T-helper 9 cell (primary cell): ENCODE measurements around the gene SHISA5.

Experiments
- DNase-seq: peaks from one replicate; pipeline ENCODE4 v3.0.0-alpha.2; 2020

The SHISA5 gene

DNA sequence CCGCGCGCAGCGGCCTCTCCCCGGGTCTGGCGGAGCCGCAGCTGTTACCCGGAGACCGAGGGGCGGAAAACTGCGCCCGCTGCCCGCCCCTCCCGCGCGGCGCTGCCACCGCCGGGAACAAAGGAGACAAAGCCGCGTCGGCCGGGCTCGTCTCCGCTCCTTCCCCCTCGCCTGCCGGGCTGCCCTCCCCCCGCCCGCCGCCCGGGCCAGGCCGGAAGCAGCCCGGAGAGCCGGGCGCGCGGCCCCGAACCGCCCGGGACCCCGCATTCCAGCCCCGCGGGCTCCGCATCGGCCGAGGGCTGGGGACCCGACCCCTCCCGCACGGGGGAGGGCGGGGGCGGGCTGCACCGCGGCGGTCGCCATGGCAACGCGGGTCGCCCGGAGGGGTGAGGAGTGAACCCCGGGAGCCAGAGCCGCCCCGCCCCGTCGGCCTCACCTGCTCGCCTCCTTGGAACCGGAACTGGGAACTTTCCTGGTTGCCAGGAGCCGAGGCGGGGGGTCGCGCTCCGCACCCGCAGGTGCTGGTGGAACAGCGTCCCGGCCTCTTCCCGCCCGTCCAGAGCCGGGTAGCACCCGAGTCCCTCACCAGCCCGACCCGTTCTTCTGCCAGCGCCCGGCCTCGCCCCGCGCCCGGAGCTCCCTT, 74.5 kb downstream of the SHISA5 start:
- peak; percentile 62 for DNase-seq

DNA sequence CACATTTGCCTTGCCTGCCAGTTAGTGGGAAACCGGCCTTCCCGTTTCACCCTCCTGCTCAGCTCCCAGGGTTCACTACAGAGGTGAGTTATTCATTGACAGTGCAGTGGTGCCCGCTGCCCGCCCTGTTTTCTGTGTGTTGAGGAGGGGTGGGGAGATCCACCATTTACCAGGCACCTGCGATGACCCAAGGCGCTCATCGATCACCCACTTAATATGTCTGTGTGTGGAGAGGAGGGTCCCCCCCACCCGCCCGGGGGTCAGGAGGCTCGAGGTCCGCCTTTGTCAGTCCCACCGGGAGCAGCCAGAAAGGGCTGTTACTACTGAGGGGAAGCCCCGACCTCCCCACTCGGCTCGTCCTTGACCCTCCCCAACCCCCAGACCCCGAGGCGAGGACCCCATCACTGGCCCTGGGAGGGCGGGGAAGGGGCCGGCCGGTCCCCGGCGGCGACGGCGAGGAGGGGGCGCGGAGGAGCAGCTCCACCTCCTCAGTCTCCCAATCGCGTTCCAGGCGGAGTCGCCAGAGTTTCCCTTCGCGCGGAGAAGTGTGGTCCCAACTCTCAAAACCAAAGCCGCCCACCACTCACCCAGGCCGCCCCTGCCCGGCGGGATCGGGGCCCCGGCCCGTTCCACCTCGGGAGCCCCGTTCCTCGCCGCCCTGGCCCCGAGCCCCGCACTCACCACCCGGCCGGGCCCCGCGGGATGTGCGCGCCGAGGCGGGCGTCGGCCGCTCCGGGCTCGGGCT, 75.2 kb downstream of the SHISA5 start:
- no peak for DNase-seq

DNA sequence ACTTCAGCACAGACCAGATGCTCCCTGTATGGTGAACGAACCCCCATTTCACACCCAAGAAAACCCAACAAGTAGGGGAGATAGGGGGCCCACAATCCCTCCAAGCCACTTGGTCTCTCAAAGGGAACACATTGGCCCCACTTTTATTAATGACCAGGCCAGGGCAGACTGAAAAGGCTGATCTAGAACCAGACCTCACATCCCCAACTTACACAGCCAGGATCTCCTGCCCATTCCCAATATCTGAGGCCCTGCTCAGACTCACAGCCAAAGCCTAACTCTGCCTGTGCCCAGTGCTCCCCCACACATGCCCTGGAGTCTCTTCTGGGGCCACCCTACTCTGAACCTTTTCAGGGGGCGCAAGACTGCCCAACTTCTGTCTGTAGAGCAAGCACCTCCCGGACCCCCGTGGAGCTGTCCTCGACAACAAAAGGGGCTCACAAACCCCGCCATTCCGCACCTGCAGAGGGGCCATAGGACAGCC, 75.8 kb downstream of the SHISA5 start:
- no peak for DNase-seq

DNA sequence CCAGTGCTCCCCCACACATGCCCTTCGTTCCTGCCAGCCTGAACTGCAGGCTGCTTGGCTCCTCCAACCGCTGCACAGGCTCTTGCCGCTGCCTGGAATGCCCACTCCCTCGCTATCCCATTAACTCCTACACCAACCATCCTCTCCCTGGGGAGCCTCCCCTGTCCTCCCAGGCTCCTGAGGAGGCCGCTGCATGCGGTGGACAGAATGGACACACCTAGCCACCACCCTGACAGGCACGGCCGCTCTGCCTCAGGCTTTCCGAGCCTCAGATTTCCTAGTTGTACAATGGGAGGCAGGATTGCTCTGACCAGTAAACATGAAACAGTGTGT, 76.4 kb downstream of the SHISA5 start:
- DNase-seq, result no peak

DNA sequence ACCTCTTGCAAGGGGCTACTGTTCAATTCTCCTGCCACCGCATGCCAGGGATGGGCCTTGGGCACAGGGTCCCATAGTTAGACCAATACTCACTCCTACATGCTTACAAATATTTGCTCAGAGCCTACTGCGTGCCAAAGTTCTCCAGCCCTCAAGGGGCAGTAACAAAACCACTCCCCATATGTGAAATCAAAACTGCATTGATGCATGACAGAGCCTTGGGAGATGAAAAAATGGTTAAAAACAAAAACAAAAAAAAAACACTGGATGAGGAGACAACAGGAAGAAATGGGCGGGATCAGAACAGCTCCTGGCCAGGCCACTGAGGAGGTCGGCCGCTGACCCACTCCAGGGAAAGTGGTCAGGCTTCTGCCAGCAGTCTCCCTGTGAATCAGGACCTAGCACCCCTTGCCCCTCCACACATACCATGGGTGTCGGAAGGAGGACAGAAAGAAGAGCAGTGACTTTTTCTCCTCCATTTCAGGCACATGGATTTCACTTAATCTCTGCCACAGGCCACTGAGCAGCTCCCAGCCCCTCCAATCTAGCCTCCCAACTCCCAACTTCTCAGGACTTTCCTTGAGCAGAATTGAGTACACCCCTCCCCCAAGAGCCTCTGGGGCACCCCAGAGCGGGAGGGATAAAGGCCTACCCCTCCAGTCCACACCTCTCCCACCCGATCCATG, 76.9 kb downstream of the SHISA5 start:
- DNase-seq, result no peak

DNA sequence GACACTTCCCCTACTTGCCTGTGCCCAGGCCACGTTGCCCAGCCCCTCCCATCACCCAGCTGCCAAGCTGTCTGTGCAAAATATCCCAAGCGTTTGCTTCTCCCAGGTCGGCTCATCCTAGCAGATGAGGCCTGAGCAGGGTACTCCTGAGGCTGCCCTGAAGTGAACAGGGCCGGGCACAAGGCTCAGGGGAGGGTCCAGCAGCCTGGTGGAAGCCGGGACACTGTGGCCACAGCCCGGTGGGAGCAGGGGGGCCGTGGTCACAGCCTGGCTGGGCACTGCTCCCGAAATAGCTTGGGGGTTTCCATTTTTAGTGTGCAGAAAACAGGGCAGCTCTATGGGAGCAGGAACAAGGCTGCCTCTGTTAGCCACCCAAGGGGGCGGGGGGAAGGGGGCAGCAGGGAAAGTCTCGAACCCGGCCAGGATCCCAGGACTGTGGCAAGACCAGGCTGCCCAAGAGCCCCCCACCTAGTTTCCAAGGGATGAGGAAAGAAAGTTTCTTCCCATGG, 77.5 kb downstream of the SHISA5 start:
- no peak for DNase-seq

DNA sequence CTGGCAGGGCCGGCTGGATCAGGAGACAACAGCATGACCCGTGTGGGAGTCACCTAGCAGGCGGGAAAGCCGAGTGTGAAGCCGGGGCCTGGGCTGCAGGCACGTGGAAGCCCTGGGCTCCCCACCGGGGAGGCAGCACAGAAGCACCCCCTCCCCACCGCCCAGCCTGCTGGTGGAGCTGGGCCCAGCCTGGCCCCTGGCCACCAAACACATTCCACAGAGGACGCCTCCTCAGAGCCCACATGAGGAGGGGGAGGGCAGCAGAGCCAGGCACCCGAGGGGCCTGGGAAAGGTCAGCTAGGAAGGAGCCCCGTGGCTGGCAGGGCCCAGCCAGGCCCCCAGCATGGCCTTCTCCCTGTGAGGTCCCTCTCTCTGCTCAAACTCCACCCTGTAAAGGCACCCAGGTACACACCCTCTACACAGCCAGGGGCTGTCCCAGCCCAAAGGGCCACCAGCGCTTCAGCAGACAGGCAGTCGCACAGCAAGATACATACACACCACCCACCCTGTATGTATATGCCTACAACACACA, 78.6 kb downstream of the SHISA5 start:
- no peak for DNase-seq

DNA sequence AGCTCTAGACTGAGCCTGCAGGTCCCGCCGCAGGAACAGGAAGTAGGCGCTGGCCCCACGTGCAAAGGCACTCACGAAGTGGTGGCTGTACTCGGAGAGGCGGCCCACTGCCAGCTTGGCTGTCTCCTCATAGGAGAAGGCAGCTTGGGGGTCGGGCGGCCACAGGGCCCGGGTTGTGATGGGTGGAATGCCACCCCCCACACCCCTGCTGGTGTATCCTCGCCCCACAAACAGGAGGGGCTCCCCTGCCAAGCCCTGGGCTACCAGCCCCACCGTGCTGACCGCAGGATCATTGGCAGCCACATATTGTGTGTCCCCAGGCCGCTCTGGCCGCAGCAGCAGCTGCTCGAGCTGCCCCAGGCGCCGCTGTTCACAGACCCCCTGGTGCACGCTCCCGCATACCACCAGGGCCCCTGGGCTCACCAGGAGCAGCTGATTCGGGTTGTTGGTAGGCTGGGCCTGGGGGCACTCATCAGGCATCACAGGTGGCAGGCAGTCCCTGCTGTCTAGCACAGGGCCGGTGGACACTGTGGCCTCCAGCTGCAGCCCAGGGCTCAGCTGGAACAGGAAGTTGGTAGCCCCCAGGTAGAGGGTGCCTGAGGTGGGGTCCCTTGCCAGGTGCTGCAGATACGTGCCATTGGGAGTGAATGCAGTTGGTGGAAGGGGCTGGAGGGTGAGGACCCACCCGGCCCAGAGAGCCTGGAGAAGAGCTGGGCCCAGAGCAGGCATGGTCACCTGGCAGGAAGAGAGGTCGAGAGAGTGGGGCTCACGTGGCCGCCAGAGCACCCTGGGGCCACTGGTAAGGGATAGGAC, 79.9 kb downstream of the SHISA5 start:
- DNase-seq, result no peak

DNA sequence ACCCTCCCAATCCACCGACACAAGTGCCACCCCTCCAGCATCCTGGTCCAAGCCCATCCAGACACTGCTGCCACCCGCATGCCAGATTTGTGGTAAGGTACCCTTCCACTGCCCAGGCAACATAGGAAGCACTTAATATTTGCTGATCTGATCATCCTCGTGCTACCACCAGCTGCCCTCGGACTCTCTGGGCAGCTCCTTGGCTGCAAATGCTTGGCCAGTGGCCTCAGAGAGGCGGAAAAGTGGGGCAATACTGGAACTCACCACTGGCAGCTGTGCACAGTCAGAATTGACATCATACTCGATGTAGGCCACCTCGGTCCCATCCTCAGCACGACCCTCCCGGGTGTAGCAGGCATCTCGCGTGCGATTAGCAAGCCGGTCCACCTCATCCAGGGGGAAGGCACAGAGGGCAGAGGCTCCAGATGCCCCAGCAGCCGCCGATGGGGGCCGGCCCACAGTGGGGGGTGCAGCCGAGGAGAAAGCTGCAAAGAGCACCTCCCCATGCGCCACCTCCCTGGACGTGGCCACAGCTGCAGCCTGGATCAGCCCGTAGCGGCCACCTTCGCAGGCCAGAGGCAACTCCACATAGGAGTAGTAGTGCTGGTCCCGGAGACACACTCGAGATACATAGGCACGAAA, 80.6 kb downstream of the SHISA5 start:
- DNase-seq, result no peak

DNA sequence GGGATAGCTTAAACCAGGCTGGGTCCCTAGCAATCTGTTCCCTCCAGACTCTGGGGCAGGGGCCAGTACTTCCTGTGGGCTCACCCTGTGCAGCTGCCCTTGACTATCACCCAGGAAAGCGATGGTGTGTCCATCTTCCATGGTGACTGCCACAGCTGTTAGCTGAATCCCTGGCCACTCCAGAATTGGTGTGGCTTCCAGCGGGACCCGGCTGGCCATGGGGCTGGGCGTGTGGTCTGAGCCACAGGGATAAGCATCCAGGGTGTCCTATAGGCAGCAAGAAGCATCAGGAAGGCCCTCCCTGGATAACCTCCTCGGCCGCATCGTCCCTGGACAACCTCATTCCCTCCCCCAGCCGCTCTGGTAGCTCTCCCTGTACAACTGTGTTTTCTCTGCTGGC, 81.3 kb downstream of the SHISA5 start:
- DNase-seq, result no peak

DNA sequence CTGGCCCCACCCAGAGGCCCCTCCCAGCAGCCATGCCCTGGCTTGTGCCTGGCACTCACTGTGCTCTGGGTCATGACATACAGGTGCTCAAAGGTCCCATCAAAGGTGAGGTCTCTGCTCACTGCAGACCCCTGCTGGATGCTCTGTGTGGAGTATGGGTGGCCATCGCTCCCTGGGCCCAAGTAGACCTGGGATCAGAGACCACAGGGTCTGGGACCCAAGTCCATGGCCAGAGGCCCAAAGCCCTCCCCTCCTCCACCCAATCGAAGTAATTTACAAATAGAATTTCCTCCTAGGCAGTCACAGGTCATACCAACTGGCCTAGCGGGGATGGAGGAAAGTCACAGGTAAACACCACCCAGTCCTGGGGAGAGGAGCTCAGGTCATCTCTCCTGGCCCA, 81.7 kb downstream of the SHISA5 start:
- no peak for DNase-seq

DNA sequence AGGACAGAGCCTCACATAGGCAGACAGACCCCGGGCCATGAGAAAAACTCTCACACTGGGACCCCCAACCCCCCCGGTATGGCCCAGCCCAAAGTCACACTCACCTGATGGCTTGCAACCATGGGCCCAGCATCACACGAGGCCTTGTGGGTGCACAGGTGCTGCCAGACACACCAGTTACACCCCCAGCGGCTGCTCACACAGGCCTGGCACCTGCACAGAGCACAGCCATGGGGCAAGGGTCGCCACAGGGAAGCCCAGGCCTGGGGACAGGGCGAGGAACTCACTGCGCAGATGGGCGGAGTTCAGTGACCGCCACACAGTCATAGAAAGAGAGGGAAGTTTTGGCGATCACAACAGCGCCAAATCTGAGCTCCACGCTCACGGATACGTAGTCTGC, 83.4 kb downstream of the SHISA5 start:
- DNase-seq, result no peak

DNA sequence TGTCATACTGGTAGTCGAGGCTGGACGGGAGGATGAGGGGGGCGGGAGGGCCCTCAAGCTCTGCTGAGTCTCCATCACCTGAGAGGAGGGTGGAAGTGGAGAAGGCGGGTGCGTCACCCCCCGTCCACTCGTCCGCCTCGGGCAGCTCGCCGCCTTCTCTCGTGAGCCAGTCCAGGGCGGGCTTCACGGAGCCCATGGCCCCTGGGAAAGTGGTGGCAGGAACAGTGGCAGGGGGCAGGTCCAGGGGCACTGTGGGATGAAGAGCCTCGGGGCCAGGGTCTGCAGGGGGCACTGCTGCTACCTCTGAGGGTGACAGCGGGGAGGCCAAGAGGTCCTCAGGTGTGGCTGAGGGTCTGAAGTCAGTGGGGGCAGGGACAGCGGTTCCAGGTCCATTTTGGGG, 84.4 kb downstream of the SHISA5 start:
- DNase-seq, result no peak

DNA sequence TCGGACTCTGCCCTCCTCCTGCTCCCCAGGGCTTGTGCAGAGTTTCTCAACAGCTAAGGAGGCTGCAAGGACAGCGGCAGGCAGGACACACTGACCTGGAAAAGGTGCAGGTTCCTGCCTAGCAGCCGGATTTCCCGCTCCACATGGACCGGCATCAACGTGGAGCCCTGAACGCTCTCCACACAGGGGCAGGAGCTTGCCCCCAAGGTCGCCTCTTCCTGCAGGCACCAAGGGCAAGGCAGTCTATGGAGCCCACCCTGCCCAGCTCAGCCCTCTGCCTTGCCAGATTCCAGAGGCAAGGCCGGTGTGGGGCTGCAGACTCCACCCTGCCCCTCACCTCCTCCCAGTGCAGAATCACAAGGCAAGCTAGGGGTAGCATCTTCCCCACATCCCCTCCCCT, 84.8 kb downstream of the SHISA5 start:
- no peak for DNase-seq

DNA sequence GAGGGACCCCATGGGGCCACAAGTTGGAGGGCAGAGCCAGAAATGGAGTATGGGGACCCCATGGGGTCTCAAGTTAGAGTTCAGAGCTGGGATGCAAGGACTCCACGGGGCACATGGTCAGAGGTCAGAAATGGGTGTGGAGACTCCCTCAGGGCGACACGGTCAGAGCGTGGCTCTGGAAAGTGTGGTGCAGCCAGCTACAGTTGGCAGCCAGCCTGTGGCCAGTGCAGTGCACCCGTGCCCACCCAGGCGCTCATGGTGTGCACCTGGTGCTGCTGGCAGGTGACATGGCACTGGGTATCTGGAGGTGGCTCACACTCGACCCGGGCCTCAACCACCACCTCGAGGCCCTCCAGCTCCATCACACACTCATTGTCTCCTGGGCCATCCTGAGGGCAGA, 85.3 kb downstream of the SHISA5 start:
- no peak for DNase-seq

DNA sequence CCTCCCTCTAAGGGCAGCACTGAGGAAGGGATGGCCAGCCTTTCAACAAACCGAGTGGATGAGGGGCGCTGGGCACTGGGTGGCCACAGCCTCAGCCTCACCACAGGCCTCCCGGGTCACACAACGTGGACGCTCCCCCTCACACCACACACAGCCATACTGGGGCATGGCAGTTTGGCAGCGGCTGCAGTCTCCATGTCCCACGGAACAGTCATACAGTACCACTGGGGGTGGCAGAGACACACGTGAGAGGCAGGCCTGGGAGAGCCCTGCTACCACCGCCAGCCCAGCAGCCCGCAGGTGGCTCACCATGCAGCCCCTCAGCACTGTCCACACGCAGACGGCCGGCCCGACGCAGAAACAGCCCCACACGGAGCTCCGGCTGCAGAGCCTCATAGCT, 85.8 kb downstream of the SHISA5 start:
- no peak for DNase-seq
